Measurements from ENCODE around the gene NKAIN2. TPM values are rescaled to one million over a fixed set of nuclear protein-coding genes. Genes with fewer than 3 reads are reported as not detected.

NKAIN2 gene
- total RNA-seq, 1 experiment from 2014 or later: not detected

DNA sequence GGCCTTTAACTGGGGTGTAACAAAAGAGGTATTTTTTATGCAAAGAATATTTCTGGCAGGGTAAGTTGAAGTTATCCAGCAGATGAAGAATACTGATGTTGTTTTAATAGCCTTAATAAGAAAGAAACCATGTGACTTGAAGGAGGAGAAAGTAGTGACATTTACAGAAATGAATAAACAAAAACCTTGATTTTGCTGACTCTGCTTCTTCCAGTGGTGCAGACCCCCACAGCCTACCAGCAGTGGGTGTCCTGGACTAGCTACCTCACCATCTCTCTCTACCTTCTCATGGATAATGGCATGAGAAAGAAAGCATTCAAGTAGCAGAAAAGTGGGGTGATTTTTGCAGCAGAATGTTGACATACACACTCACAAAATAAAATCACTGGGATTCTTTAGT lies 996.0 kb downstream of the NKAIN2 start:
- Histone ChIP-seq H3K9ac (ENCODE audit: low read length) (no peak overlapping the region), H2AFZ (ENCODE audit: low read depth, low read length, poor library complexity, severe bottlenecking) (no peak overlapping the region), H3K9me2 (ENCODE audit: insufficient read depth) (no peaks in the 10 kb centered on the region), H3K27me3 (ENCODE audit: insufficient read depth, low read length) (peaks cover 53% of the 10 kb centered on the region), H4K20me1 (ENCODE audit: insufficient read depth) (no peaks in the 10 kb centered on the region), H3K27ac (ENCODE audit: low read depth, low read length) (no peak overlapping the region), H3K9me3 (ENCODE audit: control insufficient read depth in 1 of 2, insufficient read depth in 1 of 2, low read depth in 1 of 2, low read length in 2 of 2) (no peaks in the 10 kb centered on the region), H3K79me2 (ENCODE audit: insufficient read depth, low read length) (no peaks in the 10 kb centered on the region), H3K4me2 (ENCODE audit: low read length) (no peak overlapping the region), H3K36me3 (ENCODE audit: control insufficient read depth in 1 of 2, insufficient read depth in 2 of 2, low read length in 2 of 2) (no peaks in the 10 kb centered on the region), H3K4me3 (replicated peaks in 1 of 2; ENCODE audit: low read depth in 1 of 2, low read length in 2 of 2) (no peak overlapping the region), H3K4me1 (ENCODE audit: control insufficient read depth in 1 of 2, insufficient read depth in 2 of 2, low read length in 2 of 2) (no peaks in the 10 kb centered on the region)
- no peak for DNase-seq (ENCODE audit: low read depth, low spot score)
- ChIA-PET RAD21 (ENCODE audit: low non-redundant PET in 1 of 2, low total read pairs in 2 of 2, uncharacterized antibody in 2 of 2, unreplicated experiment in 2 of 2) (no interaction called here), CTCF (no interaction called here), POLR2A (no interaction called here)
- intact Hi-C loops (cut with micrococcal nuclease): loop anchor here (5.0 kb wide), 1 partner anchor 1382 kb away; no protein-coding TSS in a partner anchor
- no peak for ATAC-seq
- BruUV-seq (replicated peaks): no TSS peak
- TF ChIP-seq TCF7L2 (IDR thresholded peaks at IDR 0.05; ENCODE audit: borderline replicate concordance, extremely low read depth, insufficient read depth, insufficient read length) (no peak), JUND (IDR thresholded peaks at IDR 0.05) (no peak), EGR1 (IDR thresholded peaks at IDR 0.05; ENCODE audit: low read depth) (no peak), CBX3 (IDR thresholded peaks at IDR 0.05; ENCODE audit: low read depth) (no peak), CEBPB (IDR thresholded peaks at IDR 0.05; ENCODE audit: low read depth) (no peak), FOSL1 (IDR thresholded peaks at IDR 0.05; ENCODE audit: low read depth) (no peak), SP1 (IDR thresholded peaks at IDR 0.05; ENCODE audit: low read depth) (no peak), SRF (IDR thresholded peaks at IDR 0.05; ENCODE audit: low read depth) (no peak)
- TF ChIP-seq, protein P1, sequence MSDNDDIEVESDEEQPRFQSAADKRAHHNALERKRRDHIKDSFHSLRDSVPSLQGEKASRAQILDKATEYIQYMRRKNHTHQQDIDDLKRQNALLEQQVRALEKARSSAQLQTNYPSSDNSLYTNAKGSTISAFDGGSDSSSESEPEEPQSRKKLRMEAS (IDR thresholded peaks at IDR 0.05): no peak
- TF ChIP-seq, protein P2, sequence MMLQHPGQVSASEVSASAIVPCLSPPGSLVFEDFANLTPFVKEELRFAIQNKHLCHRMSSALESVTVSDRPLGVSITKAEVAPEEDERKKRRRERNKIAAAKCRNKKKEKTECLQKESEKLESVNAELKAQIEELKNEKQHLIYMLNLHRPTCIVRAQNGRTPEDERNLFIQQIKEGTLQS (IDR thresholded peaks at IDR 0.05): no peak
- TF ChIP-seq, protein P3, sequence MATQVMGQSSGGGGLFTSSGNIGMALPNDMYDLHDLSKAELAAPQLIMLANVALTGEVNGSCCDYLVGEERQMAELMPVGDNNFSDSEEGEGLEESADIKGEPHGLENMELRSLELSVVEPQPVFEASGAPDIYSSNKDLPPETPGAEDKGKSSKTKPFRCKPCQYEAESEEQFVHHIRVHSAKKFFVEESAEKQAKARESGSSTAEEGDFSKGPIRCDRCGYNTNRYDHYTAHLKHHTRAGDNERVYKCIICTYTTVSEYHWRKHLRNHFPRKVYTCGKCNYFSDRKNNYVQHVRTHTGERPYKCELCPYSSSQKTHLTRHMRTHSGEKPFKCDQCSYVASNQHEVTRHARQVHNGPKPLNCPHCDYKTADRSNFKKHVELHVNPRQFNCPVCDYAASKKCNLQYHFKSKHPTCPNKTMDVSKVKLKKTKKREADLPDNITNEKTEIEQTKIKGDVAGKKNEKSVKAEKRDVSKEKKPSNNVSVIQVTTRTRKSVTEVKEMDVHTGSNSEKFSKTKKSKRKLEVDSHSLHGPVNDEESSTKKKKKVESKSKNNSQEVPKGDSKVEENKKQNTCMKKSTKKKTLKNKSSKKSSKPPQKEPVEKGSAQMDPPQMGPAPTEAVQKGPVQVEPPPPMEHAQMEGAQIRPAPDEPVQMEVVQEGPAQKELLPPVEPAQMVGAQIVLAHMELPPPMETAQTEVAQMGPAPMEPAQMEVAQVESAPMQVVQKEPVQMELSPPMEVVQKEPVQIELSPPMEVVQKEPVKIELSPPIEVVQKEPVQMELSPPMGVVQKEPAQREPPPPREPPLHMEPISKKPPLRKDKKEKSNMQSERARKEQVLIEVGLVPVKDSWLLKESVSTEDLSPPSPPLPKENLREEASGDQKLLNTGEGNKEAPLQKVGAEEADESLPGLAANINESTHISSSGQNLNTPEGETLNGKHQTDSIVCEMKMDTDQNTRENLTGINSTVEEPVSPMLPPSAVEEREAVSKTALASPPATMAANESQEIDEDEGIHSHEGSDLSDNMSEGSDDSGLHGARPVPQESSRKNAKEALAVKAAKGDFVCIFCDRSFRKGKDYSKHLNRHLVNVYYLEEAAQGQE (IDR thresholded peaks at IDR 0.05; ENCODE audit: low read depth): no peak
- TF ChIP-seq, protein P4, sequence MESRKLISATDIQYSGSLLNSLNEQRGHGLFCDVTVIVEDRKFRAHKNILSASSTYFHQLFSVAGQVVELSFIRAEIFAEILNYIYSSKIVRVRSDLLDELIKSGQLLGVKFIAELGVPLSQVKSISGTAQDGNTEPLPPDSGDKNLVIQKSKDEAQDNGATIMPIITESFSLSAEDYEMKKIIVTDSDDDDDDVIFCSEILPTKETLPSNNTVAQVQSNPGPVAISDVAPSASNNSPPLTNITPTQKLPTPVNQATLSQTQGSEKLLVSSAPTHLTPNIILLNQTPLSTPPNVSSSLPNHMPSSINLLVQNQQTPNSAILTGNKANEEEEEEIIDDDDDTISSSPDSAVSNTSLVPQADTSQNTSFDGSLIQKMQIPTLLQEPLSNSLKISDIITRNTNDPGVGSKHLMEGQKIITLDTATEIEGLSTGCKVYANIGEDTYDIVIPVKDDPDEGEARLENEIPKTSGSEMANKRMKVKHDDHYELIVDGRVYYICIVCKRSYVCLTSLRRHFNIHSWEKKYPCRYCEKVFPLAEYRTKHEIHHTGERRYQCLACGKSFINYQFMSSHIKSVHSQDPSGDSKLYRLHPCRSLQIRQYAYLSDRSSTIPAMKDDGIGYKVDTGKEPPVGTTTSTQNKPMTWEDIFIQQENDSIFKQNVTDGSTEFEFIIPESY (IDR thresholded peaks at IDR 0.05; ENCODE audit: extremely low read depth, insufficient replicate concordance, low read length): no peak
- TF ChIP-seq, protein P5, sequence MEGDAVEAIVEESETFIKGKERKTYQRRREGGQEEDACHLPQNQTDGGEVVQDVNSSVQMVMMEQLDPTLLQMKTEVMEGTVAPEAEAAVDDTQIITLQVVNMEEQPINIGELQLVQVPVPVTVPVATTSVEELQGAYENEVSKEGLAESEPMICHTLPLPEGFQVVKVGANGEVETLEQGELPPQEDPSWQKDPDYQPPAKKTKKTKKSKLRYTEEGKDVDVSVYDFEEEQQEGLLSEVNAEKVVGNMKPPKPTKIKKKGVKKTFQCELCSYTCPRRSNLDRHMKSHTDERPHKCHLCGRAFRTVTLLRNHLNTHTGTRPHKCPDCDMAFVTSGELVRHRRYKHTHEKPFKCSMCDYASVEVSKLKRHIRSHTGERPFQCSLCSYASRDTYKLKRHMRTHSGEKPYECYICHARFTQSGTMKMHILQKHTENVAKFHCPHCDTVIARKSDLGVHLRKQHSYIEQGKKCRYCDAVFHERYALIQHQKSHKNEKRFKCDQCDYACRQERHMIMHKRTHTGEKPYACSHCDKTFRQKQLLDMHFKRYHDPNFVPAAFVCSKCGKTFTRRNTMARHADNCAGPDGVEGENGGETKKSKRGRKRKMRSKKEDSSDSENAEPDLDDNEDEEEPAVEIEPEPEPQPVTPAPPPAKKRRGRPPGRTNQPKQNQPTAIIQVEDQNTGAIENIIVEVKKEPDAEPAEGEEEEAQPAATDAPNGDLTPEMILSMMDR (IDR thresholded peaks at IDR 0.05 in 2 of 3, conservative IDR thresholded peaks at IDR 0.05 in 1 of 3; ENCODE audit: borderline replicate concordance in 1 of 3, insufficient read depth in 1 of 3, low read depth in 2 of 3, low read length in 2 of 3): no peak
